MCF 10A (cell line): ENCODE measurements around the gene FBXL15. TPM values are rescaled to one million over a fixed set of nuclear protein-coding genes. Genes with fewer than 3 reads are reported as not detected.

ENCODE experiments used
- Bru-seq: library from RNA; stranded (reverse); fragments of 400-500 nt; gene quantifications from one replicate; lab custom pipeline; 2021; lab: Mats Ljungman, UMichigan
- BruChase-seq, 2 experiments: library from RNA; stranded (reverse); fragments of 400-500 nt; gene quantifications; one replicate each; lab custom pipeline; 2021; lab: Mats Ljungman, UMichigan
- BruUV-seq: library from RNA; stranded (reverse); fragments of 400-500 nt; replicated peaks from 2 replicates; lab custom pipeline; 2021; lab: Mats Ljungman, UMichigan
- CTCF ChIA-PET: fragments of 300-600 bp; sonication (Branson Sonifier 250); formaldehyde crosslinking; extraction: SDS; loops from one replicate; lab custom pipeline; 2021; ENCODE audit warnings: antibody characterized with exemption, inconsistent platforms; lab: Yijun Ruan, JAX
- POLR2A ChIA-PET: fragments of 300-600, 350-650 bp; sonication (Branson Sonifier 250); formaldehyde crosslinking; extraction: SDS; loops from one replicate; lab custom pipeline; 2020; ENCODE audit warnings: antibody characterized with exemption, inconsistent platforms; lab: Yijun Ruan, JAX
- DNase-seq: peaks from one replicate; pipeline ENCODE4 v3.0.0-alpha.2; 2018; ENCODE audit not compliant: unreplicated experiment
- H3K27ac Mint-ChIP-seq: one replicate; pipeline ENCODE4 v1.8.0; 2022; ENCODE audit warnings: mild to moderate bottlenecking, low read depth, mixed read lengths; ENCODE audit not compliant: unreplicated experiment
- H3K27me3 Mint-ChIP-seq: one replicate; pipeline ENCODE4 v1.8.0; 2022; ENCODE audit warnings: mixed read lengths; ENCODE audit not compliant: insufficient read depth, unreplicated experiment
- H3K36me3 Mint-ChIP-seq: one replicate; pipeline ENCODE4 v1.8.0; 2022; ENCODE audit warnings: mild to moderate bottlenecking, moderate library complexity, mixed read lengths; ENCODE audit not compliant: insufficient read depth, unreplicated experiment
- H3K4me1 Mint-ChIP-seq: one replicate; pipeline ENCODE4 v1.8.0; 2022; ENCODE audit warnings: mixed read lengths; ENCODE audit not compliant: insufficient read depth, unreplicated experiment
- H3K4me3 Mint-ChIP-seq: one replicate; pipeline ENCODE4 v1.8.0; 2022; ENCODE audit warnings: mild to moderate bottlenecking, moderate library complexity, mixed read lengths; ENCODE audit not compliant: unreplicated experiment
- H3K9me3 Mint-ChIP-seq: one replicate; pipeline ENCODE4 v1.8.0; 2022; ENCODE audit warnings: mixed read lengths; ENCODE audit not compliant: unreplicated experiment
- CTCF ChIP-seq: fragments of 200-600 bp; IDR thresholded peaks from one replicate; pipeline ENCODE4 v1.8.0; 2022; ENCODE audit warnings: antibody characterized with exemption, mild to moderate bottlenecking; ENCODE audit not compliant: unreplicated experiment
- intact Hi-C: fragments of 100-400 bp; cut with micrococcal nuclease; formaldehyde crosslinking; loops from 2 replicates; pipeline ENCODE4 v1.14.1; 2022
- long read RNA-seq: library from polyadenylated mRNA; stranded (forward); transcript quantifications from one replicate; pipeline ENCODE4 v2.0.0, GENCODE V29; 2022
- total RNA-seq: library from RNA; stranded (reverse); gene quantifications from 2 replicates; pipeline ENCODE4 v1.2.3, GENCODE V29; 2022

Gene FBXL15
- total RNA-seq (11.1 and 11.3 TPM in 2 replicates), Bru-seq, nascent RNA (percentile 45 among the genes with signal in this experiment), BruChase-seq, experiment 1, labeled RNA remaining after a 6-hour chase (percentile 59 among the genes with signal in this experiment), BruChase-seq, experiment 2, labeled RNA remaining after a 2-hour chase (percentile 54 among the genes with signal in this experiment)
- long read RNA-seq, transcript FBXL15-201 (4 exons, 2,362 nt) = major isoform, 8 of 59 reads
- long read RNA-seq, partial matches to known transcripts = 38 of 59 reads
- long read RNA-seq, other reads (novel, unspliced or antisense) = 13 of 59 reads

- Mint-ChIP-seq H3K4me1 (peaks cover 5% of the 10 kb centered on the region), H3K27ac (peak within 1 kb of the TSS; percentile 94), H3K9me3 (no peaks in the 10 kb centered on the region), H3K27me3 (peaks cover 6% of the 10 kb centered on the region), H3K36me3 (peaks cover 17% of the 10 kb centered on the region), H3K4me3 (peak within 1 kb of the TSS; percentile 99)
- POLR2A ChIA-PET = interaction anchor here (0.6 to 6.1 kb wide), 30 partner anchors 8 to 1939 kb away, joined by 3 to 119 read pairs (median 5); partner anchors contain the start of genes ACTR1A, C10orf95, CUEDC2 and GBF1
- BruUV-seq = no TSS peak
- intact Hi-C loops = loop anchor here (2.0 to 10.0 kb wide), 4 partner anchors 18 to 196 kb away; partner anchors contain the start of genes ELOVL3 and NFKB2
- TF ChIP-seq CTCF = no peak
- DNase-seq = peak; percentile 98
- CTCF ChIA-PET = interaction anchor here (0.6 to 8.6 kb wide), 16 partner anchors 12 to 330 kb away, joined by 3 to 137 read pairs (median 4); partner anchors contain the start of genes CUEDC2 and NFKB2
Measured at GRCh38 chr10:102420714-102421506, at the start of gene FBXL15. TSS of gene FBXL15 (plus strand) at chr10:102420836. CDS start at chr10:102421130, 294 bp downstream.

GRCh38 chr10:102371295-102371694 is 49.3 kb upstream of the FBXL15 start:
- Mint-ChIP-seq H3K27me3 (no peaks in the 10 kb centered on the region), H3K36me3 (peaks cover 82% of the 10 kb centered on the region), H3K4me3 (no peak overlapping the region), H3K27ac (no peak overlapping the region), H3K9me3 (no peaks in the 10 kb centered on the region), H3K4me1 (peaks cover 19% of the 10 kb centered on the region)
- ChIA-PET POLR2A (interaction anchor here (1.0 kb wide), 1 partner anchor 22 kb away, joined by 3 read pairs; no protein-coding TSS in a partner anchor), CTCF (interaction anchor here (0.8 to 3.5 kb wide), 5 partner anchors 17 to 142 kb away, joined by 3 to 22 read pairs (median 4); no protein-coding TSS in a partner anchor)
- no peak for DNase-seq
- TF ChIP-seq CTCF = no peak
- intact Hi-C loops = no loop called here
- no TSS peak for BruUV-seq

- no TSS peak for BruUV-seq
- POLR2A ChIA-PET = interaction anchor here (1.1 kb wide), 1 partner anchor 10 kb away, joined by 3 read pairs; no protein-coding TSS in a partner anchor
- DNase-seq = no peak
- intact Hi-C loops = no loop called here
- Mint-ChIP-seq H3K27me3 (no peaks in the 10 kb centered on the region), H3K36me3 (peaks cover 71% of the 10 kb centered on the region), H3K9me3 (no peaks in the 10 kb centered on the region), H3K4me3 (no peak overlapping the region), H3K27ac (no peak overlapping the region), H3K4me1 (no peaks in the 10 kb centered on the region)
- no peak for TF ChIP-seq CTCF
- CTCF ChIA-PET = interaction anchor here (0.7 to 4.9 kb wide), 5 partner anchors 8 to 145 kb away, joined by 3 to 18 read pairs (median 6); no protein-coding TSS in a partner anchor
Measured at GRCh38 chr10:102375250-102375649, 45.4 kb upstream of the FBXL15 start.
